ENCODE results near the gene STOML2.

The STOML2 gene

GRCh38 chr9:35072461-35073278 is 30.3 kb downstream of the STOML2 start, which contains the start of gene VCP:
Gene VCP (minus strand): TSS chr9:35072625. CDS start chr9:35072353, 272 bp downstream.
- peak; percentile 97 for DNase-seq (ENCODE audit: low read depth, low spot score)

GRCh38 chr9:35071814-35072460 is 31.0 kb downstream of the STOML2 start:
- peak; percentile 36 for DNase-seq (ENCODE audit: low read depth, low spot score)

- no peak for DNase-seq (ENCODE audit: low read depth, low spot score)
Measured at GRCh38 chr9:35070823-35071813, 31.8 kb downstream of the STOML2 start.

- DNase-seq (ENCODE audit: low read depth, low spot score): no peak
Measured at GRCh38 chr9:35069020-35069419, 33.9 kb downstream of the STOML2 start.

- no peak for DNase-seq (ENCODE audit: low read depth, low spot score)
Measured at GRCh38 chr9:35067056-35067455, 35.9 kb downstream of the STOML2 start.

- no peak for DNase-seq (ENCODE audit: low read depth, low spot score)
Measured at GRCh38 chr9:35060548-35061207, 42.3 kb downstream of the STOML2 start.

GRCh38 chr9:35059438-35059837 is 43.5 kb downstream of the STOML2 start:
- no peak for DNase-seq (ENCODE audit: low read depth, low spot score)

GRCh38 chr9:35057271-35057620 is 45.7 kb downstream of the STOML2 start:
- DNase-seq (ENCODE audit: low read depth, low spot score): no peak

GRCh38 chr9:35056571-35057270 is 46.2 kb downstream of the STOML2 start:
- DNase-seq (ENCODE audit: low read depth, low spot score): no peak

GRCh38 chr9:35054871-35055644 is 47.9 kb downstream of the STOML2 start:
- DNase-seq (ENCODE audit: low read depth, low spot score): no peak

GRCh38 chr9:35054185-35054835 is 48.6 kb downstream of the STOML2 start:
- DNase-seq (ENCODE audit: low read depth, low spot score): no peak

GRCh38 chr9:35051069-35051967 is 51.6 kb downstream of the STOML2 start:
- DNase-seq (ENCODE audit: low read depth, low spot score): no peak

Measured in smooth muscle cell of the brain vasculature (primary cell).